Measurements from ENCODE around the gene NXNL1.
A peak's percentile ranks its signal among the peaks of the same experiment; 100 is the strongest.

The NXNL1 gene

DNA sequence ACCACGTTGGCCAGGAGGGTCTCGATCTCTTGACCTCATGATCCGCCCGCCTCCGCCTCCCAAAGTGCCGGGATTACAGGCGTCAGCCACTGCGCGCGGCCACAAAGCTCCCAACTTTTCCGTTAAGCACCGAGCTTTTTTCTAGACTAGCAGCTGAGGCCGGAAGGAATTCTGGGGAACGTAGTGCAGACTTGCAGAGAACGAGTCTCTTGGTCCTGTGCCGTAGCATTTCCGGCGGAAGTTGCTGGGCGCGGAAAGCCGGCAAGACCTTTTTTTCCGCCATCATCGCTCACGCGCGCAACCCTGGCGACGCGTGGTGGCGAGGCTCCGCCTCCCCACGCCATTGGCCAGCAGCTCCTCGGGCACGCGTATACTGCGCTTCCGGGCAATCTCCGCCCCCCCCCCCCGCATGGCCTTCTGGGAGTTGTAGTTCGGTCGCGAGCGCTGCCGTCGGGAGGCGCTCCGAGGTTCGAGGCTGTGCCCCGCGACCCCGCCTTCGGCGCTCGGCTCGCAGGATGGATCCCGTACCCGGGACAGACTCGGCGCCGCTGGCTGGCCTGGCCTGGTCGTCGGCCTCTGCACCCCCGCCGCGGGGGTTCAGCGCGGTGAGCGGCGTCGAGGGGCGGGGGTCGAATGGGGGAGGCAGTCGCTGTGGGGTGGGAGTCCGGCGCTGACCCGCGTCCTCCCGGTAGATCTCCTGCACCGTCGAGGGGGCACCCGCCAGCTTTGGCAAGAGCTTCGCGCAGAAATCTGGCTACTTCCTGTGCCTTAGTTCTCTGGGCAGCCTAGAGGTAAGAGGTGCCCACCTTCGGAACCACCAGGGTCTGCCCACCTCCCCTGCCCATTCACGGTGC, 40.9 kb downstream of the NXNL1 start, which contains the start of gene MVB12A:
Gene MVB12A (plus strand): TSS at position 427 of the 854 bp plus-strand sequence. CDS start 89 bp downstream, at position 516.
- DNase-seq (ENCODE audit: low read depth in 2 of 2, low spot score in 1 of 2) = peak; percentile 84 to 91

DNA sequence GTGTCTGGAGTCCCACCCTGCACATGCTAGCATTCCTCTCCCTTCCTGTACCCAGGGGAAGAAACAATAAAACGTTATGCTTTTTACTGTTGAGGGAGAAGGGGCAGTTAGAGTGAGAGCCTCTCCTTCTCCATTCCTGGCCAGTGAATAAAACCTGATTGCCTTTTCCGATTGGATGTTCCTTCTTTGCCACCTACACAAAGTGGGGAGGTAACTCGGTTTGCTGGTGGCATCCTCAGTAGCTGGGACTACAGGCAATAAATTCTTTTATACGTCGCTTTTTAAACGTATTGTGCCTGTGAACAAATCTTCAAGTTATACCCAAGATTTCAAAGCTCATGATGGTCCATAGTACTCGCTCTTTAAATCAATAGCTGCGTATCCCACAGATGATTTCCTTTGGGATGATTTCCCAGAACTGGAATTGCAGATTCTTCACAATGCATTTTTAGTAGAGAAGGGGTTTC, 41.5 kb downstream of the NXNL1 start:
- DNase-seq (ENCODE audit: low read depth in 2 of 2, low spot score in 1 of 2) = no peak

DNA sequence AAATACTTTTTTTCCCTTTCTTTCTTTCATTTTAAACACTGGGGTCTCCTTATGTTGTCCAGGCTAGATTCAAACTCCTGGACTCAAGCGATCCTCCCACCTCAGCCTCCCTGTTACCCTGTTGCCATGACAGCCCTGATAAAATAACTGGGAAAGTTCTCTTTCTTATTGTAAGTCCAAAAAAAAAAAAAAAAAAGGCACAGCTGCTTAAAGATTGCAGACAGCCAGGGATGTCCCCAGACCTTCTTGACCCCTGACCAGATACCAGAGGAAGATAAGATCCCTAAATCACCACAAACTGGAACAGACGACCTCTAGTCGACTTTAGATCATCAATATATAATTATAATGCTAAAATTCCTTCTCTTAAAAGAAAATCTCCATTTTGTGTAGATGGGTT, 42.0 kb downstream of the NXNL1 start:
- DNase-seq (ENCODE audit: low read depth in 2 of 2, low spot score in 1 of 2) = no peak

DNA sequence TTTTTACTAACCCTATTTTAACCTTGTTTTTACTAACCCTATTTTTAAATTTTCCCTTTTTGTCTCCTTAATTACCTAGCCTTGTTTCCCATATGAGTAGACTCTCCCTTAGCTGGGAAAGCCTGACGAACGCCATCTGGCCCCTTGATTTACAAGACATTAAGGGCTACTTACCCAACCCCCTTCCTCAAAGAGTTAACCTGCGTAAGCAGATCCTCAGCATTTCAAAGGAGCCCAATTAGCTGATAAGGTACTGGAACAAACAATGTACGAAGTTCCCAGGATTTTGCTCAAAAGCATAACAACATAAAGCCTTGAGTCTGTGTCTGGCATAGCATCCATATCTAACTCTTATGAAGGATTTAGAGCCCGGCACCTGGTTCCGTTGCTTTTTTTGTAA, 45.6 kb downstream of the NXNL1 start:
- no peak for DNase-seq (ENCODE audit: low read depth in 2 of 2, low spot score in 1 of 2)

DNA sequence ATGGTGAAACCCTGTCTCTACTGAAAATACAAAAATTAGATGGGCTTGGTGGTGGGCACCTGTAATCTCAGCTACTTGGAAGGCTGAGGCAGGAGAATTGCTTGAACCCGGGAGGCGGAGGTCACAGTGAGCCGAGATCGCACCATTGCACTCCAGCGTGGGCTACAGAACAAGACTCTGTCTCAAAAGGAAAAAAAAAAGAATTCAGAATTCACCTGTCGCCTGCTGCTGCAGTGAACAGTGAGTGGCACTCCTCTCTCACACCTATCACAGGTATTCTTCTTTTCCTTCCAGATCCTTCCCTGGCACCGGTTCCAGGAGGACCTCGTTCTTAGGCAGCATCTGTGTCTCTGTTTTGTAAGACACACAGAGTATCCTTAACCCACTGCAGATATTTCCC, 46.6 kb downstream of the NXNL1 start:
- no peak for DNase-seq (ENCODE audit: low read depth in 2 of 2, low spot score in 1 of 2)

DNA sequence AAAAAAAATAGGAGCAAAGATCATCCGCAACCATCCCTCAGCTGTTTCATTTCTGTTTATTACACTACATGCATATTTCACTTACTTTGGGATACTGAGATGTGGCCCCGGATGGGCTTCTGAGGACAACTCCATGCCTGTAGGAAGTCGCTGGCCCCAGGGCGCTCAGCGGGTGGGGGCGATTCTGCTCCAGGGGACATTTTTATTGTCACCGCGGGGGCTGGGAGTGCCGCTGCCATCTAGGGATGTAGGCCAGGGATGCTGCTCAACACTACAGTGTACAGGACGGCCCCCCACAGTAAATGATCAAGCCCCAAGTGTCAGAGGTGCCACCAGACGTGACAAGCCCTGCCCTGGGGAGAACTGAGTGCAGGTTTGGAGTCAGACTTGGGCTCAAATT, 48.9 kb downstream of the NXNL1 start:
- no peak for DNase-seq (ENCODE audit: low read depth in 2 of 2, low spot score in 1 of 2)

DNA sequence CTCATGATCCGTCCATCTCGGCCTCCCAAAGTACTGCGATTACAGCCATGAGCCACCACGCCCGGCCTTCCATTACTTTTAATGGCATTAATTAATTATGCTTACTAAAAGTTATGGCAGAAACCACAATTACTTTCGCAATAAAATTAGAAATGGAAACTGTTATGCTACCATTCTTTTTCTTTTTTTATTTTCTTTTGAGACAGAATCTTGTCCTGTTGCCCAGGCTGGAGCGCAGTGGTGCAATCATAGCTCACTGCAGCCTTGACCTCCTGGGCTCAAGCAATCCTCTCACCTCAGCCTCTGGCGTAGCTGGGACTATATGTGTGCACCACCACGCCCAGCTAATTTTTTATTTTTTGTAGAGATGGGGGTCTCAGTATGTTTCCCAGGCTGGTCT, 50.7 kb downstream of the NXNL1 start:
- no peak for DNase-seq (ENCODE audit: low read depth in 2 of 2, low spot score in 1 of 2)

DNA sequence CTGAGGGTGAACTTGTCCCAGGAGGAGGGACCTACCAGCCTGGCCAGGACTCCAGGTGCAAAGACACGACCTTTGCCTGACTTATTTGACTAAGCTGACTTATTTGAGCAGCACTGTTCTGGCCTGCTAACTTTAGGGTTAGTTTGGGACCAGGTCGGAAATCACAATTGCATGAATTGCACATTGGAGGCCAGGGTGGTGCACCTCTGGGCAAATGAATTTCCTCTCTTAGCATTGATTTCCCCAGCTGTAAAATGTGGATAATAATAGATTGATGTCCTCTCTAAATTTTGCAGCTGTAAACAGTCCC, 53.9 kb downstream of the NXNL1 start:
- no peak for DNase-seq (ENCODE audit: low read depth in 2 of 2, low spot score in 1 of 2)

DNA sequence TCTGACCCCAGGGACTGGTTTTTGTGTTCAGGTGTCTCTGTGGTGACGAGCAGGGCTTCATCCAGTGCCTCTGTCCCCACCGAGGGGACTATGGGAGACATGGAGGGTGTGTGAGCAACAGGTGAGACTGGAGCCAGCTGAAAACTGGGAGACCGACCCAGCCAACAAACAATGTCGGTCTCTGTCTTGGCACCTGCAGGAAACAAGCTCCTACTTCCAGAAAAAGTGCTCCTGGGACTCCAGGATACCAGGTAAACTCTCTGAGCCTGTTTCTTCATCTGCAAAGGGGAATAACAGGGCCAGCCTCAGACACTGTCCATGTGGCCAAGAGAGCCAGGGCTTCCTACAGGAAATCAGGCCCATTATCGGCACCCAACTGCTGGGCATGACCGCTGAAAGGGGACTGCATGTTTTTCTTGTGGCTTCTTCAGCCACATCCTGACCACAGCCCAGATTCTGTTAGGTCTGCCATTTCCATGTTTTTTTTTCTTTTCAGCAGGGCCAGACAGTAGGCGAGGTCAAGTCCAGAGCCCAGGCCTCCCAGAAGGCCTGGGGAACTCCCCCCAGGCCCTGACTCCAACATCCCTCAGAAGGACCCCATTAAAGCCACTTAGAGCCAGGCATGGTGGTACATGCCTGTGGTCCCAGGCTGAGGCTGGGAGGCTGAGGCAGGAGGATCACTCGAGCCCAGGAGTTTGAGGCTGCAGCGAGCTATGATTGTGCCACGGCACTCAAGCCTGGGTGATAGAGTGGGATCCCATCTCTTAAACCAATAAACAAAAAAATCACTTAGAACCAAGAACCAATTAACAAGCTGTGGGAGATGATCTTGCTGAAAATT, 54.5 kb downstream of the NXNL1 start:
- DNase-seq (ENCODE audit: low read depth in 2 of 2, low spot score in 1 of 2) = no peak
